ENCODE results near the gene GADD45B. TPM values are rescaled to one million over a fixed set of nuclear protein-coding genes. Genes with fewer than 3 reads are reported as not detected.
A peak's percentile ranks its signal among the peaks of the same experiment; 100 is the strongest.
"Not testable (repeated sequence)": the region's sequence is repeated elsewhere in the genome, so short reads cannot be mapped to it uniquely, and the experiment has no call there.

GADD45B gene
- total and polyA plus RNA-seq, 3 experiments from 2014 or later = 51.1 to 90.7 (median 53.7) TPM

GRCh38 chr19:2512523-2513431, 36.9 kb downstream of the GADD45B start:
- Histone ChIP-seq H3K36me3 (ENCODE audit: insufficient read depth, low read length) (no peaks in the 10 kb centered on the region), H3K4me1 (ENCODE audit: insufficient read depth, low read length) (no peaks in the 10 kb centered on the region), H3K27me3 (ENCODE audit: insufficient read depth, low read length, poor library complexity, severe bottlenecking) (no peaks in the 10 kb centered on the region), H3K4me3 (ENCODE audit: low read length) (no peak overlapping the region), H3K9me3 (ENCODE audit: low read length) (no peaks in the 10 kb centered on the region), H3K27ac (ENCODE audit: low read depth, low read length) (no peak overlapping the region)
- no peaks in the 10 kb centered on the region for H3K9me3 Mint-ChIP-seq
- ChIA-PET POLR2A (interaction anchor here (0.5 kb wide), 1 partner anchor 94 kb away, joined by 3 read pairs; no protein-coding TSS in a partner anchor), CTCF (no interaction called here)
- H3K4me3 Mint-ChIP-seq = no peak overlapping the region
- H3K27me3 Mint-ChIP-seq = no peaks in the 10 kb centered on the region
- H3K36me3 Mint-ChIP-seq = no peaks in the 10 kb centered on the region
- peaks cover 0 to 3% (median 0%) of the 10 kb centered on the region in 3 donors for H3K4me1 Mint-ChIP-seq
- no peak overlapping the region for H3K27ac Mint-ChIP-seq
- no peak for DNase-seq

- POLR2A ChIA-PET = no interaction called here
- H3K4me3 Mint-ChIP-seq = no peak overlapping the region
These were observed 39.1 kb downstream of the GADD45B start for GRCh38 chr19:2514981-2515518.

GRCh38 chr19:2516727-2517126, 40.8 kb downstream of the GADD45B start:
- Histone ChIP-seq H3K9me3 (ENCODE audit: low read length) (no peaks in the 10 kb centered on the region), H3K4me3 (ENCODE audit: low read length) (no peak overlapping the region), H3K36me3 (ENCODE audit: insufficient read depth, low read length) (no peaks in the 10 kb centered on the region), H3K27ac (ENCODE audit: low read depth, low read length) (no peak overlapping the region), H3K27me3 (ENCODE audit: insufficient read depth, low read length, poor library complexity, severe bottlenecking) (no peaks in the 10 kb centered on the region), H3K4me1 (ENCODE audit: insufficient read depth, low read length) (peaks cover 5% of the 10 kb centered on the region)
- no peak for DNase-seq
- H3K36me3 Mint-ChIP-seq = no peaks in the 10 kb centered on the region
- ChIA-PET CTCF (no interaction called here), POLR2A (no interaction called here)
- no peaks in the 10 kb centered on the region for H3K9me3 Mint-ChIP-seq
- H3K27ac Mint-ChIP-seq = no peak overlapping the region
- peaks cover 0 to 3% of the 10 kb centered on the region in 2 donors for H3K27me3 Mint-ChIP-seq
- H3K4me3 Mint-ChIP-seq = no peak overlapping the region
- H3K4me1 Mint-ChIP-seq = peaks cover 0 to 5% (median 5%) of the 10 kb centered on the region in 3 donors

More at GRCh38 chr19:2514981-2515518, 39.1 kb downstream of the GADD45B start:
- Histone ChIP-seq H3K4me3 (ENCODE audit: low read length) (no peak overlapping the region), H3K9me3 (ENCODE audit: low read length) (no peaks in the 10 kb centered on the region), H3K4me1 (ENCODE audit: insufficient read depth, low read length) (peaks cover 5% of the 10 kb centered on the region), H3K36me3 (ENCODE audit: insufficient read depth, low read length) (no peaks in the 10 kb centered on the region), H3K27me3 (ENCODE audit: insufficient read depth, low read length, poor library complexity, severe bottlenecking) (no peaks in the 10 kb centered on the region), H3K27ac (ENCODE audit: low read depth, low read length) (no peak overlapping the region)
- Mint-ChIP-seq H3K9me3 (no peaks in the 10 kb centered on the region), H3K27ac (peak overlapping the region in 1 of 8 donors; percentile 26), H3K36me3 (no peaks in the 10 kb centered on the region), H3K4me1 (peaks cover 0 to 5% (median 5%) of the 10 kb centered on the region in 3 donors), H3K27me3 (peaks cover 0 to 1% of the 10 kb centered on the region in 2 donors)
- DNase-seq = no peak
- CTCF ChIA-PET = no interaction called here

DNA sequence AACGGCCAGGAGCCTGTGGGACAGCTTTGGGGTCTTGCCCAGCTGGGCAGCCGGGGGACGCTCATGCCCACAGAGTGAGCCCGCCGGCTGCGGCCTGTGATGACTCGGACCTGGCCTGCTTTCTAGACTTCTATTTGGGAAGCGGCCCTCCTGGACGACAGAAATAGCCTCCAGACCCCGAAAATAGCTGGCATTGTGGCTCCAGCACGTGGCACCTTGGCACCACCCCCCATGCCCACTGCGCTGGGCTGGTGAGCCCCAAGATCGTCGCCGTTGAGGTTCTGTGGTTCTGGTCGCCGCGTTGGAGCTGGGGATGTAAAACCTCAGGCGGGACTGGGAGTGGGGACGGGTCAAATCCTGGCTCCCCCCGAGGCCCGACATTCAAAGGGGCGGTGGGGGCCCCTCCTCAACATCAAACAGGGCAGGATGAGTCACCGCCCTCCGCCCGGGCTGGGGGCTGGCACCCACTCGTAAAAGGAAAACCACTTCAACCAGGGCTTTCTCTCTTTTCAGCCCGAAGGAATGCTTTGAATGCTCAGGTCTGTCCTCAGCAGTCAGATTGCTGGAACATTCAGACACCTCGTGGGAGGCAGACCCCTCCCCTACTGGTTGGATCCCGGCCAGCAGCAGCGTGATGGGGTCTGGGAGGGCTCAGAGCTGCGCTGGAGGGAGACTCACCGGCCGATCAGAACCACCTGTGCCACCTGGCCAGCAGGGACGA, 42.1 kb downstream of the GADD45B start:
- DNase-seq = peak in 1 of 5 donors; percentile 38
- Mint-ChIP-seq H3K4me1 (peaks cover 0 to 5% (median 5%) of the 10 kb centered on the region in 3 donors), H3K36me3 (no peaks in the 10 kb centered on the region), H3K27me3 (peaks cover 0 to 3% of the 10 kb centered on the region in 2 donors), H3K27ac (no peak overlapping the region), H3K9me3 (no peaks in the 10 kb centered on the region), H3K4me3 (no peak overlapping the region)
- no peaks in the 10 kb centered on the region for H3K36me3 ChIP-seq (ENCODE audit: insufficient read depth, low read length)
- CTCF ChIA-PET = no interaction called here
- no peak overlapping the region for H3K27ac ChIP-seq (ENCODE audit: low read depth, low read length)
- no peak overlapping the region for H3K4me3 ChIP-seq (ENCODE audit: low read length)
- no peaks in the 10 kb centered on the region for H3K27me3 ChIP-seq (ENCODE audit: insufficient read depth, low read length, poor library complexity, severe bottlenecking)
- POLR2A ChIA-PET = interaction anchor here (2.1 kb wide), 1 partner anchor 41 kb away, joined by 8 read pairs; the partner anchor contains the start of gene GADD45B
- H3K4me1 ChIP-seq (ENCODE audit: insufficient read depth, low read length) = peaks cover 5% of the 10 kb centered on the region
- no peaks in the 10 kb centered on the region for H3K9me3 ChIP-seq (ENCODE audit: low read length)

- H3K4me3 Mint-ChIP-seq = peak overlapping the region in 1 of 7 donors; percentile 8
These were observed 42.9 kb downstream of the GADD45B start for GRCh38 chr19:2518856-2519255.

DNA sequence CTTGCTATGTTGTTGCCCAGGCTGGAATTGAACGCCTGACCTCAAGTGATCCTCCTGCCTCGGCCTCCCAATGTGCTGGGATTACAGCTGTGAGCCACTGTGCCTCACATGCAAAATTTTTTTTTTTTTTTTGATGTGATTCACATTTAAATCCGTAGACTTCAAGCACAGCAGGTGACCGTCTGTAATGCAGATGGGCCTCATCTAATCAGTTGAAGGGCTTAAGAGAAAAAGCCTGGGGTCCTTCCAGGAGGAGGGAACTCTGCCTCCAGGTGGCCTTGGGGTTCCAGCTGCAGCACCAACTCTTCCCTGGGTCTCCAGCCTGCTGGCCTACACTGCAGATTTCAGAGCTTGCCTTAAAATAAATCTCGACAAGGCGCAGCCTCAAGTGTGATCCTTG, 43.6 kb downstream of the GADD45B start:
- Histone ChIP-seq H3K4me1 (ENCODE audit: insufficient read depth, low read length) (peaks cover 5% of the 10 kb centered on the region), H3K36me3 (ENCODE audit: insufficient read depth, low read length) (no peaks in the 10 kb centered on the region), H3K27ac (ENCODE audit: low read depth, low read length) (no peak overlapping the region), H3K4me3 (ENCODE audit: low read length) (no peak overlapping the region), H3K27me3 (ENCODE audit: insufficient read depth, low read length, poor library complexity, severe bottlenecking) (no peaks in the 10 kb centered on the region), H3K9me3 (ENCODE audit: low read length) (no peaks in the 10 kb centered on the region)
- ChIA-PET POLR2A (interaction anchor here (0.6 kb wide), 1 partner anchor 32 kb away, joined by 4 read pairs; no protein-coding TSS in a partner anchor), CTCF (no interaction called here)
- Mint-ChIP-seq H3K36me3 (no peaks in the 10 kb centered on the region), H3K9me3 (no peaks in the 10 kb centered on the region), H3K27ac (no peak overlapping the region), H3K4me3 (no peak overlapping the region), H3K27me3 (peaks cover 0 to 3% of the 10 kb centered on the region in 2 donors), H3K4me1 (peaks cover 0 to 5% (median 5%) of the 10 kb centered on the region in 3 donors)
- DNase-seq = no peak

More at GRCh38 chr19:2518856-2519255, 42.9 kb downstream of the GADD45B start:
- H3K27ac ChIP-seq (ENCODE audit: low read depth, low read length); DNase-seq; H3K4me1 ChIP-seq (ENCODE audit: insufficient read depth, low read length); H3K4me1 Mint-ChIP-seq; H3K27ac Mint-ChIP-seq; H3K27me3 Mint-ChIP-seq; H3K9me3 ChIP-seq (ENCODE audit: low read length); H3K36me3 Mint-ChIP-seq; H3K27me3 ChIP-seq (ENCODE audit: insufficient read depth, low read length, poor library complexity, severe bottlenecking); H3K9me3 Mint-ChIP-seq; H3K4me3 ChIP-seq (ENCODE audit: low read length); CTCF ChIA-PET; H3K36me3 ChIP-seq (ENCODE audit: insufficient read depth, low read length): not testable (repeated sequence)
- POLR2A ChIA-PET = interaction anchor here (0.6 to 2.1 kb wide), 2 partner anchors 31 to 42 kb away, joined by 4 to 8 read pairs; partner anchors contain the start of gene GADD45B

DNA sequence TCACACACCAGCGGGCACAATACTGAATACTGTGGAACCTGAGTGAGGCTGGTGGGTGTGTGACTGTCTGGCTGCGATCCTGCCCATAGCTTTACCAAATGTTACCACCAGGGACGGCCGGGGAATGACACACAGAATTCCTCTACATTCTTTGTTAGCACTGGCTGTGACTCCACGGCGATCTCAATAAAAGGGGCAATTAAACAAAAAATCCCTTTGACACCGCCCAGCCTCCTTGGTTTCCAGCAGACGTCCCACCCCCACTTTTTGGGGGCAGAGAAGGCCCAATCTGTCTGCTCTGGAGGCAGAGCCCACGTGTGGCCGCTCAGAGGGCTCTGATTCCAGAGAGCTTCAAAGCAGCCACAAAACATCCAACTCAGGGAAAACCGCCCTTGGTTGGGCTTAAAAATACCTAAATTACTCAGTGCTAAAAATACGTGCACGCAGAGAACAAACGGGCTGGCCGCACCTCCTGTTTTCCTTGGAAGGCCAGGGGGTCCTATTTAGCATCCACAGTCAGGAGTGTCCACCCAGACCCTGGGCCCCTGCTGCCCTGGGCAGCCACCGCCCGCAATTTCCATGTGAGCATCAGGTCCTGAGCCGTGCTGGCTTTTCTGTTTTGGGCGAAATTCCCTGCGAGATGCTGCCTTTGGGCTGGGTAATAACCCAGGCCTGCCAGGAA, 47.8 kb downstream of the GADD45B start:
- no peak for DNase-seq
- no peaks in the 10 kb centered on the region for H3K27me3 ChIP-seq (ENCODE audit: insufficient read depth, low read length, poor library complexity, severe bottlenecking)
- no peak overlapping the region for H3K4me3 ChIP-seq (ENCODE audit: low read length)
- H3K36me3 ChIP-seq (ENCODE audit: insufficient read depth, low read length) = no peaks in the 10 kb centered on the region
- no peaks in the 10 kb centered on the region for H3K4me1 ChIP-seq (ENCODE audit: insufficient read depth, low read length)
- H3K27me3 Mint-ChIP-seq = peaks cover 0 to 3% of the 10 kb centered on the region in 2 donors
- H3K27ac Mint-ChIP-seq = no peak overlapping the region
- ChIA-PET CTCF (interaction anchor here (0.7 kb wide), 1 partner anchor 48 kb away, joined by 3 read pairs; the partner anchor contains the start of gene GADD45B), POLR2A (no interaction called here)
- H3K4me3 Mint-ChIP-seq = no peak overlapping the region
- H3K4me1 Mint-ChIP-seq = no peaks in the 10 kb centered on the region
- no peak overlapping the region for H3K27ac ChIP-seq (ENCODE audit: low read depth, low read length)
- H3K9me3 ChIP-seq (ENCODE audit: low read length) = no peaks in the 10 kb centered on the region
- no peaks in the 10 kb centered on the region for H3K9me3 Mint-ChIP-seq
- no peaks in the 10 kb centered on the region for H3K36me3 Mint-ChIP-seq

Data from CD8-positive, alpha-beta memory T cell (primary cell).